DMS114 treated with DMSO at 0.1 percent for 48 hours (cell line): Measurements from ENCODE around the gene TCP11.

ENCODE experiments used
- DNase-seq: peaks from one replicate; lab custom pipeline; 2025; ENCODE audit not compliant: unreplicated experiment; lab: John Stamatoyannopoulos, UW

TCP11 gene

GRCh38 chr6:35141007-35141655, at the start of gene TCP11:
Gene TCP11, minus strand, starts transcription at chr6:35141339. Its CDS starts 469 bp downstream, at chr6:35140870.
- no peak for DNase-seq

DNA sequence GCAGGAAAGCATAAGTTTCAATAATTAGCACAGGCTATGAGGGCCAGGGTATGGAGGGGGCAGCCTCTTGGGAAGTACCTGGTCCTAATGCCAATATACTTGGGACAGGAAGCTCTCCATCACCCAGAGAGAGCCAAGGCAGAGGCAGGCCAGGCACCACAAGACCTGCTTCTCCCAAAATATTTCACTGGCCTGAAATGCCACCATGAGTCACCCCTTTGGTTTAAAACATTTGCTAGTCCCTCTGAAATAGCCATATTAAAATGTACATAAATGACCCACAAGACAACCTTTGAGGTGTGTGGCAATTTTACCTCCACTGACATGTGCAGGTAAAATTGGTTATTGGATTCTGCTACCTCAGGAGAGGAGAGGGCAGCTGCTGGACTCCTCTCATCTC, 49.2 kb upstream of the TCP11 start:
- DNase-seq = no peak

GRCh38 chr6:35188886-35189285, 47.7 kb upstream of the TCP11 start:
- no peak for DNase-seq

GRCh38 chr6:35186571-35186970, 45.4 kb upstream of the TCP11 start:
- DNase-seq = no peak

DNA sequence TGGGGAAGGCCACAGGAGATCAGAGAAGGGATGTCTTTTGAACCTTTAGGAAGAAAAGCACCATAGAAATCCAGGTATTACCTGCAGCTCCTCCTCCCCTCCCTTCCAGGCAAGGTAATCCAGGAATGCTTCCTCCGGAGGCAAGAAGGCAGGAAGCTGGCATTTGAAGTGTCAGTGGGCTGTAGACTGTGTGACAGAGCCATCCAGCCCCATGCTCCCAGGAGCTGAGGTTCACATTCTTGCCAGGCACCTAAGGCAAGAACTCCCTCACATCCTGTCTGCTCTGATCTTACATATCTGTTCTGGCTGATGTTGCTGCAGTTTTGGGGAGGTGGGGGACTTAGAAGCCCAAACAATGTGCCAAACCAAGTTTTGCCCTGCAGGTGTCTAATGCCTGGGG, 44.8 kb upstream of the TCP11 start:
- no peak for DNase-seq

DNA sequence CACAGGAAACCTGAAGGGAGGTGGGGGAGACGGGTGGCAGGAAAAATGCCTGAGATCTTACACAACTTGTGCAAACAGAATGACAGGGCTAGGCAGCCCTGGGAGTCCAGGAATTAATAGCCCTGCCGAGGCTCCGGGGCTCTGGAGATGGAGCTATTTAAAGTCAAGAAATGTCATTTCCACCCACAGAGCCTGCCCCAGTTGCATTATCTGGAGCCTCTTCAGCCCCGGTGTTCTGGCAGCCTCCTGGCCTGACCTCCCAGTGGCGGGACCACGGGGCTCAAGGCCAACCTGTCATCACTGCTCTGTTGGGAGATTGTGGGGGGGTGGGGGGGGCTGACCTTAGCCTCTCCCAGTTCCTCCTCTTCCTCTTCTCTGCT, 44.2 kb upstream of the TCP11 start:
- DNase-seq = no peak

GRCh38 chr6:35184580-35185301, 43.6 kb upstream of the TCP11 start:
- DNase-seq = no peak

GRCh38 chr6:35183935-35184334, 42.8 kb upstream of the TCP11 start:
- DNase-seq = no peak

DNA sequence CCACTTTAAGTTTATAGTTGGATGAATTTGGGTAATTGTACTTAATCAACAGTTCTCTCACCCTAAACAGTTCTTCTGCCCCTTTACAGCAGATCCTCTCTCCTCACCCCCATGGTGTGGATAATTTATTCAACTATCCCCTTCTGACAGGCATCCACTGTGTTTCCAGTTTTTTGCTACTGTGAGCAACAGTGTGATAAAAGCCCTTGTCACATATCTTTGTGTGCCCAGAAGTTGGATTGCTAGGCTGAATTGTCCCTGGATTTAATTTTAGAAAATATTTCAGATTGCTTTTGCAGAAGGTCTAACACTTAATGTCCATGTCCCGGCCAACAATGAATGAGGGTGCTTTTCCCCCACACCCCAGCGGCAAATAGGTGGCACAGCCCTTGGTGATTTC, 42.1 kb upstream of the TCP11 start:
- no peak for DNase-seq

GRCh38 chr6:35181933-35182612, 40.9 kb upstream of the TCP11 start:
- no peak for DNase-seq

- DNase-seq = no peak
Measured at GRCh38 chr6:35181308-35181932, 40.3 kb upstream of the TCP11 start.

- DNase-seq = no peak
Measured at GRCh38 chr6:35179901-35180535, 38.9 kb upstream of the TCP11 start.

GRCh38 chr6:35178932-35179832, 38.0 kb upstream of the TCP11 start:
- no peak for DNase-seq

DNA sequence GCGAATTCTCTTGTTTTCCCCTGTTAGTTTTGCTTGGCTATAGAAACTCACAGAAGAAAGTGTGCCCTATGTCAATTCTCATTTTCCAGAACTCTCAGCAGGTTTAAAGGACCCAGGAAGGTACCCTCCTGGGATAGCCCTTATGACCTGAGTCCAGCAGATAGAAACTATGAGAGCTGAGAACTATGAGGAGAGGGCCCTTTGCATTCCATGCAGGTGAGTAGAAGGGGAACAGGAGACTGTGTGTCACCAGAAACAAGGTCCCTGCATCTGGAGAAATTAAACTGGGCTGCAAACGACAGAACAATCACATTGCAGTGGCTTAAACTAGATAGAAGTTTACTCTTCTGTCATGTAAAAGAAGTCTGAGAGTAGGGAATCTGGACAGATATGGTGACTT, 36.9 kb upstream of the TCP11 start:
- DNase-seq = no peak

GRCh38 chr6:35177596-35177995, 36.5 kb upstream of the TCP11 start:
- no peak for DNase-seq

DNA sequence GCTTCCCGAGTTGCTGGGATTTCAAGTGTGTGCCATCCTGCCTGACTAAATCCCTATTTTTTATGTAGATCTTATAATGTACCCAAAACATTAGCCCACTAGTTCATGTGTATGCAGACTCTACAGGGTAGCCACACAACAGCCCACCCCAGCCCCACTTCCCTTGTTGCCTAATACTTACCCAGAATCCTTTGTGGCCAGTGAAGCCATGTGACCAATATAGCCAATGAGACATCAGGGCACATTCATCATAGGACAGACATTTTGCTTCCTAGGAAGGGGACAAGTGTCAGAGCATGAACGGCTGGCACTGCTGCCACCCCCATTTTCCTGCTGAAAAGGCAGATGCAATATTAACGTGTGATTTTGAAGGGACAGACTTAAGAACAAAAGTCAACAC, 36.0 kb upstream of the TCP11 start:
- no peak for DNase-seq

DNA sequence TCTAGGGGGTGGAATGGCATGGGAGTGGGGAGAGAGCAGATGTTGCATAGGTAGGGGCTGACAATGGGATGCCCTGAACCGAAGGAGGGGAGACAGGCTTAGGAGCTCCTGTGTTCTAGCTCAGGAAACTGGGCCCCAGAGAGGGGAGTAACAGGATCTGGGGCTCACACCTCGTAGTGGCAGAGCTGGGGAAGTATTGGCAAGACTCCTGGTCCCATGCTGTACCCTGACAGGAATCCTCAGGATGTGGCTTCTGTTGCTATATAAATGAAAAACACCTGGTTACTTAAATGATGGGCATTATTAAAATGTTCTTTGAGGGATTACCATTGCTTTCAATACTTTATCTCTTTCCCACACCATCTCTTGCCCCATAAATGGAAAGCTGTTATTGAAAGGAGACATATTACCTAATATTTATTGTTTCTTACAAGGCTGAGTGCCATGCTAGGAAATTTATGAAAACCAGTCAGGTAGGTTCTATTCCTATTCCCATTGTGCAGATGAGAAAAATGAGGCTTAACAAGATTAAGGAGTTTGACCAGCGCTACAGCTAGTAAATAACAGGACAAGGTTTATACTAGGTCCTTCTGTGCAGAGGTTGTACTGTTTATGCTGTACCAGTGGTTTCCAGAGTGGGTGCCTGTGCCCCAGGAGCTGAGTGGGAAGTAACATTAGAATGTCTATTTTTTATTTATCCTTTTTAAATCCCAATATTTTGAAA, 35.3 kb upstream of the TCP11 start:
- no peak for DNase-seq

- no peak for DNase-seq
Measured at GRCh38 chr6:35174501-35174900, 33.4 kb upstream of the TCP11 start.

DNA sequence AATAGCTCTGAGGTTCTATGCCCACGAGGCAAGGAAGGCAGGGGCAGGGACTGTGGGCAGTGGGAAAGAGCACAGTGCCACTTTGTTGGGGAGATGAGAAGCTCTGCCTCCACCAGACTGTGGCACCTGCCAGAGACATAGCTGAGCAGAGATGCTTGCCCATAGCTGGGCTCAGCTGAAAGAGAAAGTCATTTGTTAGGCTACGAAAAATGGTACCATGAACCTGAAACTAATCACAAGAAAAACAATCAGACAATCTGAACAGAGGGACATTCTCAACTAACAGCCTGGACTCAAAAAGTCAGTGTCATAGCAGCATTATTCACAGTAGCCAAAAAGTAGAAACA, 32.9 kb upstream of the TCP11 start:
- DNase-seq = no peak
